Spleen (tissue), 11 donors: ENCODE measurements around the gene CAMK1G. TPM values are rescaled to one million over a fixed set of nuclear protein-coding genes. Genes with fewer than 3 reads are reported as not detected.

Experiments
- DNase-seq: peaks from one replicate; pipeline ENCODE4 v3.0.0-alpha.2; 2020
- H3K27ac ChIP-seq, 8 donors: fragments of 200-600 bp; sonication (generic) in 7 of 8; 1 replicate in 4 of 8; 2 replicates in 4 of 8; pipeline versions ENCODE4 v1.5.0 to v1.8.0; 2016 to 2021; ENCODE audit warnings: inconsistent platforms in 4 of 8, mild to moderate bottlenecking in 4 of 8, moderate library complexity in 1 of 8
- H3K27me3 ChIP-seq, 7 donors: fragments of 200-600 bp; sonication (generic) in 6 of 7; replicated peaks in 1 of 7; 1 replicate in 4 of 7; 2 replicates in 3 of 7; pipeline versions ENCODE4 v1.5.0 to v1.8.0; 2016 to 2021; ENCODE audit warnings: inconsistent platforms in 3 of 7, mild to moderate bottlenecking in 1 of 7
- H3K36me3 ChIP-seq, 6 donors: fragments of 200-600 bp; sonication (generic) in 5 of 6; 1 replicate in 4 of 6; 2 replicates in 2 of 6; pipeline versions ENCODE4 v1.5.0 to v1.8.0; 2016 to 2021; ENCODE audit warnings: inconsistent platforms in 2 of 6
- H3K4me1 ChIP-seq, 6 donors: fragments of 200-600 bp; sonication (generic) in 5 of 6; 1 replicate in 3 of 6; 2 replicates in 3 of 6; pipeline versions ENCODE4 v1.5.0 to v1.8.0; 2016 to 2021; ENCODE audit warnings: inconsistent platforms in 3 of 6
- H3K4me3 ChIP-seq, 8 donors: fragments of 200-600 bp; sonication (generic) in 7 of 8; 1 replicate in 4 of 8; 2 replicates in 4 of 8; pipeline versions ENCODE4 v1.5.0 to v1.8.0; 2016 to 2021; ENCODE audit warnings: inconsistent platforms in 4 of 8, mild to moderate bottlenecking in 4 of 8, moderate library complexity in 2 of 8
- H3K9me3 ChIP-seq, 8 donors: fragments of 200-600 bp; sonication (generic) in 7 of 8; 1 replicate in 4 of 8; 2 replicates in 4 of 8; pipeline versions ENCODE4 v1.5.0 to v1.8.0; 2016 to 2021; ENCODE audit warnings: inconsistent platforms in 4 of 8
- POLR2A ChIP-seq, 3 donors: fragments of 450-650 bp; IDR thresholded peaks; one replicate each; pipeline ENCODE4 v1.5.1; 2017; ENCODE audit warnings: antibody characterized with exemption in 3 of 3, mild to moderate bottlenecking in 1 of 3
- POLR2AphosphoS5 ChIP-seq, 3 donors: sonication (generic); formaldehyde crosslinking; IDR thresholded peaks; one replicate each; pipeline ENCODE4 v1.5.1; 2017; ENCODE audit warnings: antibody characterized with exemption in 3 of 3
- WGBS, 5 donors: extraction: QIAGEN DNeasy Blood & Tissue Kit in 3 of 5; methylation state at CpG; one replicate each; pipeline versions ENCODE4 v1.1.5 to v1.1.7; 2013 to 2018; 5-methylcytosine and 5-hydroxymethylcytosine counted together
- intact Hi-C: fragments of 100-400 bp; cut with DNase I; formaldehyde crosslinking; loops from one replicate; pipeline ENCODE4 v1.15.0; 2023; ENCODE audit warnings: low total_unique reads
- polyA plus RNA-seq, 3 donors: library from polyadenylated mRNA; stranded (reverse); fragments of 200-250 nt; gene quantifications; one replicate each; pipeline ENCODE4 v1.2.1, GENCODE V29; 2013
- total RNA-seq, 7 donors: library from RNA; depleted of rRNA in 3 of 7; stranded (reverse); fragments of >200 nt in 3 of 7; fragmentation: NEBNext Ultra II Directional in 4 of 7; extraction: Animal tissue kit (Norgen Biotek cat#: 25700) in 4 of 7; gene quantifications; one replicate each; pipeline versions ENCODE4 v1.1.0 to v1.2.1, GENCODE V29; 2016 to 2021
- TF ChIP-seq, protein P1 (sequence below), 11 experiments: fragments of 200-600 bp in 7 of 11; fragments of 450-650 bp in 4 of 11; sonication (generic) in 4 of 11; IDR thresholded peaks in 8 of 11; conservative IDR thresholded peaks in 3 of 11; 1 replicate in 7 of 11; 2 replicates in 4 of 11; pipeline versions ENCODE4 v1.4.0 to v1.8.0; 2016 to 2021; ENCODE audit warnings: antibody characterized with exemption in 11 of 11, inconsistent platforms in 4 of 11, mild to moderate bottlenecking in 1 of 11
- donor health status: healthy with polysubstance abuse.
- donor health status: DM: no; HTN: no; CAD: no; lungs with moderate emphysema.
- donor health status: DM: no; HTN: no; CAD: no.
- donor health status: Bipolar disorder and iron deficiency.
- donor health status: healthy.
- donor health status: DM: no; HTN: no; CAD: no.
- donor health status: DM: yes; HTN: yes; CAD: no.

Gene CAMK1G
- total and polyA plus RNA-seq, 10 donors, result 0.68 to 12.2 (median 3.0) TPM

DNA sequence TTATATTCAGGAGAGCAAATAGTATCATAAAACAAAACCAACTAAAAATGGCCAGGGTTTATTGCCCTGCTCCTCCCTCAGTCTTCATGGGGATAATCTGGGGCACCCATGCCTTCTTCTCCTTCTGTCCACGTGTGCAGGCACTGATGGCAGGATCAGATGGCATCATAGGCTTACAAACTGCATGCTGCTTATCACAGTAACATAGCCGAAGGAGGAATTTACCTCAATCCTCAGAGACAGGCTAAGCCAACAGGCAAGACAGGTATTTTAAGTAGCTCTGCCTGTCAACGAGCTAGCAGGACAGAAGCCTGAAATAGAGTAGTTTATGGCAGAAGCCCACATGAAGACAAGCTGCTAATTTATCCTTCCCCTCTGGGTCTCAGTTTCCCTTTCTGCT lies 59.3 kb downstream of the CAMK1G start:
- H3K4me3 ChIP-seq, result no peak overlapping the region
- H3K27ac ChIP-seq, result peak overlapping the region in 7 of 8 donors; percentile 27 to 80 (median 36)
- H3K27me3 ChIP-seq, result peaks cover 0 to 17% (median 0%) of the 10 kb centered on the region in 7 donors
- peaks cover 2 to 49% (median 21%) of the 10 kb centered on the region in 6 donors for H3K4me1 ChIP-seq
- H3K36me3 ChIP-seq, result no peaks in the 10 kb centered on the region
- H3K9me3 ChIP-seq, result no peaks in the 10 kb centered on the region
- TF ChIP-seq POLR2A (IDR thresholded peaks at IDR 0.05) (no peak), POLR2AphosphoS5 (IDR thresholded peaks at IDR 0.05) (no peak)
- TF ChIP-seq, protein P1, sequence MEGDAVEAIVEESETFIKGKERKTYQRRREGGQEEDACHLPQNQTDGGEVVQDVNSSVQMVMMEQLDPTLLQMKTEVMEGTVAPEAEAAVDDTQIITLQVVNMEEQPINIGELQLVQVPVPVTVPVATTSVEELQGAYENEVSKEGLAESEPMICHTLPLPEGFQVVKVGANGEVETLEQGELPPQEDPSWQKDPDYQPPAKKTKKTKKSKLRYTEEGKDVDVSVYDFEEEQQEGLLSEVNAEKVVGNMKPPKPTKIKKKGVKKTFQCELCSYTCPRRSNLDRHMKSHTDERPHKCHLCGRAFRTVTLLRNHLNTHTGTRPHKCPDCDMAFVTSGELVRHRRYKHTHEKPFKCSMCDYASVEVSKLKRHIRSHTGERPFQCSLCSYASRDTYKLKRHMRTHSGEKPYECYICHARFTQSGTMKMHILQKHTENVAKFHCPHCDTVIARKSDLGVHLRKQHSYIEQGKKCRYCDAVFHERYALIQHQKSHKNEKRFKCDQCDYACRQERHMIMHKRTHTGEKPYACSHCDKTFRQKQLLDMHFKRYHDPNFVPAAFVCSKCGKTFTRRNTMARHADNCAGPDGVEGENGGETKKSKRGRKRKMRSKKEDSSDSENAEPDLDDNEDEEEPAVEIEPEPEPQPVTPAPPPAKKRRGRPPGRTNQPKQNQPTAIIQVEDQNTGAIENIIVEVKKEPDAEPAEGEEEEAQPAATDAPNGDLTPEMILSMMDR (IDR thresholded peaks at IDR 0.05 in 8 of 11, conservative IDR thresholded peaks at IDR 0.05 in 3 of 11), result no peak
- intact Hi-C loops, result no loop called here
- WGBS, 5 donors, result 47 to 80% (median 66%) methylated on average over 3 of the region's 3 CpGs
- no peak for DNase-seq

DNA sequence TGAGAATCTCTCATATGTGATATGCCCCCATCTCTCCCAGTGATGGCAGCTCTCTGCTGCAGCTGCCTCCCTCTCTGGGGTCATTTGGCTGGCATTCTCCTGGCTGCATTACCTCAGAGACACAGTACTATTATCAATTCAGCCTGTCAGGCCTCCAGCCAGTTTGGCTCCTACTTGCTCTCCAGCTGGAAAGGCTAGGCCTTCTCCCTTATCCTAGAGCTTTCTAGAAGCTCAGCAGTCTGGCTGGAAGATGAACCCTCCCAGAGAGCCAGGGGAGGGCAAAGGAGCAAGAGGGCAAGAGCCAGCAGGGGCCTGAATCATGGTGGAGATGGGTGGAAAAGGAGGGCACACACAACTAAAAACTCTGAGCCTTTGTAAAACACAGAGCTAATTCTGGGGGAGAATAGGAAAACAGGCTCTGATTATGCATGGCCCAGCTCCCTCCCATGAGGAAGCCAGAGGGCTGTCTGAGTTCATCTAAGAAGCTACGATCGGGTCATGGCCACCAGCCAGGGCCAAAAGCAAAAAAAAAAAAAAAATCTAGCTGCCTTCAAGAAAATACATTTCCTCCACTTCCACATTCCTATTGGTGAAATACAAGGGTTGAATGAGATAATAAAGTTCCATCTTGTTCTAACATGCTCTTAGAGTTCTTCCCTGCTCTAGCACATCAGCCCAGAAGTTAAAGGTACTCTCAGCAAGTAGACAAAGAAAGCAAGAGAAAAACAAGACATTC lies 59.9 kb downstream of the CAMK1G start:
- Histone ChIP-seq H3K4me1 (peaks cover 2 to 53% (median 25%) of the 10 kb centered on the region in 6 donors), H3K27ac (peak overlapping the region in 7 of 8 donors; percentile 36 to 80 (median 46)), H3K27me3 (peaks cover 0 to 17% (median 0%) of the 10 kb centered on the region in 7 donors), H3K4me3 (no peak overlapping the region), H3K9me3 (no peaks in the 10 kb centered on the region), H3K36me3 (no peaks in the 10 kb centered on the region)
- intact Hi-C loops, result no loop called here
- TF ChIP-seq POLR2A (IDR thresholded peaks at IDR 0.05) (no peak), POLR2AphosphoS5 (IDR thresholded peaks at IDR 0.05) (peak in 1 of 3 donors; percentile 38)
- WGBS, 5 donors, result 54 to 80% (median 64%) methylated on average over 2 of the region's 2 CpGs
- no peak for DNase-seq

DNA sequence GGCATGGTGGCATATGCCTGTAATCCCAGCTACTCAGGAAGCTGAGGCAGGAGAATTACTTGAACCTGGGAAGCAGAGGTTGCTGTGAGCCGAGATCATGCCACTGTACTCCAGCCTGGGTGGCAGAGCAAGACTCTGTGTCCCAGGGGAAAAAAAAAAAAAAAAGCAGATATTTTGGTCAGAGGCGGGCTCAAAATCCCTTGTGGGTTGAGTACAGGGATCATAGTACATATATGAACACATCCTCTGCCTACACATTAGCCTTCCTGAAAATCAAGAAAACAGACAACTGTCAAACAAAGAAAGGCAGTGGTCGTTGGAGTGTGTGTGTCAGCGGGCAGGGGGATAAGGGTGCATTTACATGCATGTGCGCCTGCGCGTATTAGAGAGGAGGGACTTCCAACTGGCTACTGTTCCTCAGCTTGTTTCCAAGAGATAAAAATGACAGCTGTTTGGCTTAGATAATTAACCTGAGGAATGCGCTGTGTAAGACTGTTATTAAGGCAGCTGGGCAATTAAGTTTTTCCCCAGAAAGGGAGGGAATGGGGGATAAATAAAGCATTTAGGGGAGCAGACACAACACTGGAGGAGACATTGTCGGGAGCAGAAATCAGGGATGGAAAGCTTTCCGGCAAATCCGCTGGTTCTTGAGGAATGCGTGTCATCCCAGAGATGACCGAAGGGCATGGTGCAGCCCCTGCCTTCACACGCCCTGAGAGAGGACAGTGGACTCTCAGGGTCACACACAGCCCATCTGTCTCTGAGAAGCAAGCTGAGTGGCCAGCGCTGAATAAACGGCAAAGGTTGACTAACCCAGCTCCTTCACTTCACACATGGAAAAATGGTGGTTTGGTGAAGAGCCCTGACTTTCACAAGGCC lies 62.3 kb downstream of the CAMK1G start:
- H3K36me3 ChIP-seq, result no peaks in the 10 kb centered on the region
- peak overlapping the region; percentile 15 to 80 (median 40) for H3K27ac ChIP-seq
- DNase-seq, result no peak
- 71 to 85% (median 76%) methylated on average over 16 of the region's 16 CpGs for WGBS, 5 donors
- intact Hi-C loops, result no loop called here
- H3K27me3 ChIP-seq, result peaks cover 0 to 17% (median 0%) of the 10 kb centered on the region in 7 donors
- no peaks in the 10 kb centered on the region for H3K9me3 ChIP-seq
- TF ChIP-seq POLR2AphosphoS5 (IDR thresholded peaks at IDR 0.05), result peak in 1 of 3 donors; percentile 39
- TF ChIP-seq, protein P1 (IDR thresholded peaks at IDR 0.05 in 8 of 11, conservative IDR thresholded peaks at IDR 0.05 in 3 of 11), result no peak
- H3K4me3 ChIP-seq, result no peak overlapping the region
- peaks cover 2 to 76% (median 43%) of the 10 kb centered on the region in 6 donors for H3K4me1 ChIP-seq

DNA sequence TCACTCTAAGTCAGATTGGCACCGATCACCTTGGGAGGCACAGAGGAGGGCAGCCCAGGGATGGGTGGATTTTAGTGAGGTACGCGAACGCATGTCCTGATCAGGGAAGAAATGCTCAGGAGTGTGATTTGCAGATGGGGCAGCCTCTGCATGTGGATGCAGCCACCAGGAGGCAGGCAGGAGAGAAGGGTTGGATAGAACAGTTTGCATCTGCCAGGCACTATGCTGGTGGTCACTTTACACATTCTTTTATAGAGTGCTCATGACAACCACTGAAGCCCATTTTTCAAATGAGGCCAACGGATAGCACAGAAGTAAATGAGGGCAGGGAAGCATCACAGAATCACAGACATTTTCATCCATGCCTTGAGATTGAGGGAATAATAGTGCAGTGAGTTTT lies 63.0 kb downstream of the CAMK1G start:
- TF ChIP-seq, protein P1 (IDR thresholded peaks at IDR 0.05 in 8 of 11, conservative IDR thresholded peaks at IDR 0.05 in 3 of 11), result no peak
- TF ChIP-seq POLR2AphosphoS5 (IDR thresholded peaks at IDR 0.05) (no peak), POLR2A (IDR thresholded peaks at IDR 0.05) (no peak)
- no peaks in the 10 kb centered on the region for H3K9me3 ChIP-seq
- H3K4me1 ChIP-seq, result peaks cover 2 to 80% (median 41%) of the 10 kb centered on the region in 6 donors
- H3K27me3 ChIP-seq, result peaks cover 0 to 17% (median 0%) of the 10 kb centered on the region in 7 donors
- H3K4me3 ChIP-seq, result no peak overlapping the region
- intact Hi-C loops, result no loop called here
- DNase-seq, result no peak
- 87 to 95% (median 94%) methylated on average over 5 of the region's 5 CpGs for WGBS, 5 donors
- H3K36me3 ChIP-seq, result no peaks in the 10 kb centered on the region
- H3K27ac ChIP-seq, result peak overlapping the region in 7 of 8 donors; percentile 9 to 80 (median 41)
